Measurements from ENCODE around the gene FBXO2.

Gene FBXO2

DNA sequence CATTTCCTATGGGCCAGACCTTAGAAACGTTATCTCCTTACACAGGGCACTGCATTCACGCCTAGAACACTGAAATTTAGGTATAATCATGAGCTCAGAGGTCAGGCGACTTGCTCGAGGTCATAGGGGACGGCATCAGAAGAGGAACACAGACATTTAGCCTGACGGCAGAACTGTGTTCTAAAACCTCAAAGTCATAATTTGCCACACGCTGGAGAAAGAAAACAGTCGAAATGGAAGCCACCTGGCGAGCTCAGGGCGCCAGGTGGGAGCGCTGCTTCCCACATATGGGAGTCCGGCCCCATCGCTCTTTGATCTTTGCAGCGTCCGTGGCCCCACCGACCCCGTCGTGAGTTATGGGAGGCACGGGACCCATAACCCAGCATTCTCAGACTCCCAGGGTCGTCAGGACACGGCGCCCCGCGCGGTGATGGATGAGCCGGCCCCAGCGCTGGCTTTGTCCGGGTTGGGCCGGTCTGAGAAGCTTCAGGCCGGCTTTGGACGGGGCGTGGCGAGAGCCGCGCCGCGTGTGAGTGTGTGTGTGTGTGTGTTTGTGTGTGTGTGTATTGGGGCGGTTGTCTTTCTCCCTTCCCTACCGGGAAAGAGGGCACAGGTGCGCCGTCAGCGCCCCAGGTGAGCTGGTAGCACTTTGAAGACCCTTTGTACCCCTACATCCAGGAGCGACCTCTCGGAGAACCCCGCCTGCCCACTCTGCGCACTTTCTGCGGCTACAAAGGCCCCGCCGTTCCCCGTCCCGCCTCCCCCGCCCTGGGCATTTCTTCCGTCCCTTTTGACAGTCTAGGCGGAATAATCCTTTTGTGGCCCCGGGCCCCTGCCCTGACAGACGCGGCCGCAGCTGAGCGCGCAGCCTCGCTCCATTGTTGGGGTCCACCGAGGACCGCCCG lies 36.4 kb upstream of the FBXO2 start:
- TF ChIP-seq, protein P1, sequence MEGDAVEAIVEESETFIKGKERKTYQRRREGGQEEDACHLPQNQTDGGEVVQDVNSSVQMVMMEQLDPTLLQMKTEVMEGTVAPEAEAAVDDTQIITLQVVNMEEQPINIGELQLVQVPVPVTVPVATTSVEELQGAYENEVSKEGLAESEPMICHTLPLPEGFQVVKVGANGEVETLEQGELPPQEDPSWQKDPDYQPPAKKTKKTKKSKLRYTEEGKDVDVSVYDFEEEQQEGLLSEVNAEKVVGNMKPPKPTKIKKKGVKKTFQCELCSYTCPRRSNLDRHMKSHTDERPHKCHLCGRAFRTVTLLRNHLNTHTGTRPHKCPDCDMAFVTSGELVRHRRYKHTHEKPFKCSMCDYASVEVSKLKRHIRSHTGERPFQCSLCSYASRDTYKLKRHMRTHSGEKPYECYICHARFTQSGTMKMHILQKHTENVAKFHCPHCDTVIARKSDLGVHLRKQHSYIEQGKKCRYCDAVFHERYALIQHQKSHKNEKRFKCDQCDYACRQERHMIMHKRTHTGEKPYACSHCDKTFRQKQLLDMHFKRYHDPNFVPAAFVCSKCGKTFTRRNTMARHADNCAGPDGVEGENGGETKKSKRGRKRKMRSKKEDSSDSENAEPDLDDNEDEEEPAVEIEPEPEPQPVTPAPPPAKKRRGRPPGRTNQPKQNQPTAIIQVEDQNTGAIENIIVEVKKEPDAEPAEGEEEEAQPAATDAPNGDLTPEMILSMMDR (IDR thresholded peaks at IDR 0.05) = no peak

DNA sequence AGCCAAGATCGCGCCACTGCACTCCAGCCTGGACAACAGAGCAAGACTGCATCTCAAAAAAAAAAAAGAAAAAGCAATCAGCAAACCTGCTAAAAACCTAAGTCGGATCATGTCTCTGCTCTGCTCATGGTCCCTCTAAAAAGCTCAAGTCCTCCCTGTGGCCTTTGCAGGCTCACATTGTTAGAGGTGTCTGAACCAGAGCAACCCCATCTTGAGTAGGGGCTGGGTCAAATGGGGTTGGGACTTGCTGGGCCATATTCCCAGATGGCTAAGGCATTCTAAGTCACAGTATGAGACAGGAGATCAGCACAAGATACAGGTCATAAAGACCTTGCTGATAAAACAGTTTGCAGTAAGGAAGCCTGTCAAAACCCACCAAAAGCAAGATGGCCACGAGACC lies 34.3 kb upstream of the FBXO2 start:
- TF ChIP-seq, protein P1 (IDR thresholded peaks at IDR 0.05) = no peak

DNA sequence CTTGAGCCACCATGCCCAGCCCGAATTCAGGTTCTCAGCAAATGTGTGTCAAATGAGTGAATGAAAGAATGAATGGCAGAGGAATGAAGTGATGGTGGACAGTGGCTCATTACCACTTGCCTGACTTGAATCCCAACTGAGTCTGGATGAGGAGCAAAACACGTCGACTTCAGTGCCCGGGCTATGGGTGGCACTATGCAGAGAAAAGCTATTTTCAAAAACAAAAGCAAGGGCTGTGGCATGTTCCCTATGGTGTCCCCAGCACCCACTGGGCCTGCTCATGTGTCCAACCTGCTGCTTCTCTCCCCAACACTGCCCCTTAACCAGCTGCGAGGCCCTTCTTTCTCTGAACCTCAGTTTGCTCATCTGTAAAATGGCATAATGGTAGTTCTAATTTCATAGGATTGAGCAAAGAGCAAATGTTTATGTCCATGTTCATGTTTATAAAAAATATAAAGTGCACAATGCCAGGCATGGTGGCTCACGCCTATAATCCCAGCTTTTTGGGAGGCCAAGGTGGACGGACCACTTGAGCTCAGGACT lies 31.1 kb upstream of the FBXO2 start:
- TF ChIP-seq, protein P1 (IDR thresholded peaks at IDR 0.05) = no peak

DNA sequence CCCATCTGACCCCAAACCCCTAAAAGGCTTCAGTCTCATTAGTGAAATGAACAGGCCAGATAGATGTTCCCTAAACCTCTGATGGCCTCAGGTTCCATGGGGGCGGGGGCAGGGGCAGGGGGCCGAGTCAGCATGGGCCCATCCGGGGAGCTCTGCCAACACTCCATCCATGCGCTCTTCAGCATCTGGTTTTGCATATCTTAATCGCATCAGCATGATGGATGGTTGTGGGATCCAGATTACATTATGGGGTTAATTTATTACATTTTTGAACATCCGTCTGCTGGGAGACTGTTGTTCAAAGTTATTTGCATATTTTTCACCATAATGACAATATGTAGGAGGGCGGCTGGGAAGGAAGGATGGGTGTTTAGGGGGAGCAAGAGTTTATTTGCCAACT lies 29.8 kb upstream of the FBXO2 start:
- TF ChIP-seq, protein P1 (IDR thresholded peaks at IDR 0.05) = no peak

DNA sequence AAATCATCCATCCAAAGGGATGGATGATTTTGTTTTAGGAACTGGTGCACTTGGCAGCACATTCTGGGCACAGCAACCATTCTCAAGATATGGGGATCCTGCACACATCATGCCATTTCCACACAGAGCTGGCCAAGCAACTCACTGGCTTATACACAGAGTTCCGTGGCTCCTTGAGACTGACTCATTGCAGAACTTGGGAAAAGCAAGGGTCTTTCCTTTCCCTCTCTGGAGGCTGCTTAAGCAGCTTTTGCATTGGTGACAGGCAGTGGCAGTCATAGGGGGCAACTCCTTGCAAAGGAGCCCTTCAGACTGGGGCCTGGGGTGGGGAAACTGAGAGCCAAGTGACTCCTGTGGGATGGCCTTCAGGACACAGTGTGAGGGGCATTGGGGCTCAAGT lies 28.6 kb upstream of the FBXO2 start:
- TF ChIP-seq, protein P1 (IDR thresholded peaks at IDR 0.05) = no peak

DNA sequence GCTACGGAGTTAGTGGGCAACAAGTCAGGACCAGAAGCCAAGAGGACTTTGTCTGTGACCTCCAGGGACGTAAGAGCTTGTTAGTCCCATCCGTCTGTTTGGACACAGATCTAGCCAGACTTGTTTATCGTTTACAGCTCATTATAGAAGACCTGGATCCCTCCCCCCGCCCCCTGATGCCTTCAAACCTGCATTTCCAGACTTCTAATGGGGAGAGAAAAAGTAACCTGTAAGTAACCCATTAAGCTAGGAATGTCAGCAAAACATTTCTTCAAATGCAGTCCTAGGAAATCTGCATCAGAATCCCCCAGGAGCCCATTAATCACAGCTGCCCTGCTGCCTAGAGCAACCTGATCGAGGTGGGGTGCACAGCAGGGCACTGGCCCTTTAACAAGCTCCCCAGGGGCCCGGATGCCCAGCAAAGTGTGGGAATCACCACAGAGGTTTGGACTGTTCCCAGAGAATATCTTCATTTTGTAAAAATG lies 28.1 kb upstream of the FBXO2 start:
- TF ChIP-seq, protein P1 (IDR thresholded peaks at IDR 0.05) = no peak

DNA sequence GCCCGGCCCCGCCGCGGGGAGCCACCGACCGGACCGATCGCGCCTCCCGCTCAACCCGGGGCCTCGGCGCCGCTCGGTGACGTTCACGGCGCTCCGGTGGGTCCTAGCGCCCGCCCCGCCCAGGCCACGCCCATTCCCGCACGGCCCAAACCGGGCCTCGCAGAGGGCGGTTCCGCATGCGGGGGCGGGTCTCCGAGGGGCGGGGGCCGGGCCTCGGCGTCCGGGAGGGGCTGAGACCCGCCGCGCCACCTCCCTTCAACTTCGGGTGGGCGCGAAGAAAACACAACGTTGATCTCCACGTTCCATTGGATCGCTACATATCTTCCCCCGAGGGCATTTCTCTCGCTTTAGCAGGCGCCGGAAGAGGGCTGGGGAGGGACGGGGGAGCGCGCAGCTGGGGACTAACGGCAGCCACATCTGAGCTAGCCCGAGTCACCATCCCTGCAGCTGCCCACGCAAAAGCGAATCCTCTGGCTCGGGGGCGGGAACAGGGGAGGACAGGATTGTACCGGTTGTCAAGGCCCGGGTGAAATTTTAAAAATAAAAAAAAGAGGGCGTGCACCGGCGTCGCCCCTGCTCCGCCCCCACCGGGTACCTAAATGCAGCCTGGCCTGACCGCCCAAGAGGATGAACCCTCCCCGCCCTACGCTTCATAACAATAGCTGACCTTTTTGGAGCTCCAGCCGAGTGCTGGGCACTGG lies 27.0 kb upstream of the FBXO2 start, which contains the start of gene MAD2L2:
MAD2L2 (minus strand) TSS at position 78 of the 701 bp plus-strand sequence. CDS start 547 bp downstream, outside the sequence.
- TF ChIP-seq, protein P1 (IDR thresholded peaks at IDR 0.05) = no peak
